Liver (tissue), 9 donors: ENCODE measurements around the gene TMEM178B. TPM values are rescaled to one million over a fixed set of nuclear protein-coding genes. Genes with fewer than 3 reads are reported as not detected.

ENCODE experiments used
- DNase-seq: peaks from one replicate; pipeline ENCODE4 v3.0.0-alpha.2; 2017; ENCODE audit warnings: low spot score
- H3K27ac ChIP-seq, 2 donors: one replicate each; pipeline ENCODE4 v1.7.0; 2013; ENCODE audit warnings: inconsistent platforms in 2 of 2, low read length in 2 of 2, control low read depth in 1 of 2, low read depth in 1 of 2, mild to moderate bottlenecking in 1 of 2
- H3K27me3 ChIP-seq, 4 donors: one replicate each; pipeline versions ENCODE4 v1.6.1 to v1.7.0; 2013; ENCODE audit warnings: low read length in 3 of 4, inconsistent platforms in 1 of 4, mild to moderate bottlenecking in 1 of 4, moderate library complexity in 1 of 4; ENCODE audit not compliant: control insufficient read depth in 4 of 4, insufficient read depth in 4 of 4
- H3K36me3 ChIP-seq, 4 donors: one replicate each; pipeline versions ENCODE4 v1.6.1 to v1.7.0; 2013; ENCODE audit warnings: low read length in 3 of 4, mild to moderate bottlenecking in 3 of 4, low read depth in 1 of 4, moderate library complexity in 1 of 4; ENCODE audit not compliant: control insufficient read depth in 4 of 4, insufficient read depth in 3 of 4
- H3K4me1 ChIP-seq, 4 donors: one replicate each; pipeline versions ENCODE4 v1.6.1 to v1.7.0; 2013; ENCODE audit warnings: low read length in 3 of 4, mild to moderate bottlenecking in 3 of 4, moderate library complexity in 1 of 4; ENCODE audit not compliant: control insufficient read depth in 4 of 4, insufficient read depth in 4 of 4
- H3K4me3 ChIP-seq, 3 donors: one replicate each; pipeline versions ENCODE4 v1.6.1 to v1.7.0; 2013; ENCODE audit warnings: low read length in 3 of 3, control low read depth in 1 of 3, low read depth in 1 of 3, mild to moderate bottlenecking in 1 of 3
- H3K9ac ChIP-seq, 2 donors: one replicate each; pipeline ENCODE4 v1.7.0; 2013; ENCODE audit warnings: low read length in 2 of 2, mild to moderate bottlenecking in 2 of 2, moderate library complexity in 2 of 2, control low read depth in 1 of 2, low read depth in 1 of 2
- H3K9me3 ChIP-seq, 4 donors: one replicate each; pipeline versions ENCODE4 v1.6.1 to v1.7.0; 2013; ENCODE audit warnings: low read length in 3 of 4; ENCODE audit not compliant: control insufficient read depth in 4 of 4
- EGR1 ChIP-seq, 2 donors: IDR thresholded peaks; 2 replicates each; pipeline ENCODE4 v1.6.1; 2016 to 2018; ENCODE audit warnings: antibody characterized with exemption in 2 of 2, low read depth in 2 of 2
- FOXA1 ChIP-seq: IDR thresholded peaks from 2 replicates; pipeline ENCODE4 v1.6.1; 2016; ENCODE audit warnings: antibody characterized with exemption
- FOXA2 ChIP-seq: IDR thresholded peaks from 2 replicates; pipeline ENCODE4 v1.6.1; 2016; ENCODE audit warnings: antibody characterized with exemption
- GABPA ChIP-seq, 2 donors: IDR thresholded peaks in 1 of 2; conservative IDR thresholded peaks in 1 of 2; 2 replicates each; pipeline ENCODE4 v1.6.1; 2016; ENCODE audit warnings: antibody characterized with exemption in 2 of 2, mild to moderate bottlenecking in 1 of 2, moderate library complexity in 1 of 2
- HNF4A ChIP-seq, 2 donors: conservative IDR thresholded peaks; 2 replicates each; pipeline ENCODE4 v1.6.1; 2016; ENCODE audit warnings: antibody characterized with exemption in 2 of 2, mild to moderate bottlenecking in 2 of 2
- HNF4G ChIP-seq: IDR thresholded peaks from 2 replicates; pipeline ENCODE4 v1.6.1; 2016; ENCODE audit warnings: antibody characterized with exemption
- JUND ChIP-seq, 2 donors: IDR thresholded peaks; 2 replicates each; pipeline ENCODE4 v1.6.1; 2016; ENCODE audit warnings: antibody characterized with exemption in 2 of 2
- NR2F2 ChIP-seq: IDR thresholded peaks from 2 replicates; pipeline ENCODE4 v1.6.1; 2016; ENCODE audit warnings: antibody characterized with exemption
- RAD21 ChIP-seq, 2 donors: IDR thresholded peaks; 2 replicates each; pipeline ENCODE4 v1.6.1; 2016; ENCODE audit warnings: antibody characterized with exemption in 2 of 2, mild to moderate bottlenecking in 2 of 2
- RXRA ChIP-seq, 2 donors: IDR thresholded peaks; 2 replicates each; pipeline ENCODE4 v1.6.1; 2017 to 2018; ENCODE audit warnings: antibody characterized with exemption in 2 of 2, mild to moderate bottlenecking in 1 of 2
- SP1 ChIP-seq: IDR thresholded peaks from 2 replicates; pipeline ENCODE4 v1.6.1; 2018; ENCODE audit warnings: antibody characterized with exemption, mild to moderate bottlenecking
- TAF1 ChIP-seq: conservative IDR thresholded peaks from 2 replicates; pipeline ENCODE4 v1.6.1; 2016; ENCODE audit warnings: antibody characterized with exemption, mild to moderate bottlenecking
- YY1 ChIP-seq: IDR thresholded peaks from 2 replicates; pipeline ENCODE4 v1.6.1; 2016; ENCODE audit warnings: antibody characterized with exemption, mild to moderate bottlenecking
- WGBS: extraction: QIAGEN DNeasy Blood & Tissue Kit; methylation state at CpG from one replicate; pipeline ENCODE4 v1.1.7; 2013; 5-methylcytosine and 5-hydroxymethylcytosine counted together
- polyA plus RNA-seq, 2 donors: library from polyadenylated mRNA; stranded (reverse) in 1 of 2; unstranded in 1 of 2; fragments of 200-250 nt in 1 of 2; fragments of >200 nt in 1 of 2; fragmentation: Nextera tagmentation in 1 of 2; extraction: Ambion mirVana in 1 of 2; gene quantifications; one replicate each; pipeline versions ENCODE4 v1.2.1 to v1.2.3, GENCODE V29; 2013 to 2015
- total RNA-seq, 2 donors: library from RNA; depleted of rRNA; stranded (reverse); fragments of >200 nt; gene quantifications; one replicate each; pipeline ENCODE4 v1.2.3, GENCODE V29; 2014
- TF ChIP-seq, protein P1 (sequence below): IDR thresholded peaks from 2 replicates; pipeline ENCODE4 v1.6.1; 2016; ENCODE audit warnings: antibody characterized with exemption
- TF ChIP-seq, protein P2 (sequence below): IDR thresholded peaks from 2 replicates; pipeline ENCODE4 v1.6.1; 2016; ENCODE audit warnings: antibody characterized with exemption, mild to moderate bottlenecking
- TF ChIP-seq, protein P3 (sequence below): fragments of 150-350 bp; IDR thresholded peaks from 2 replicates; pipeline ENCODE4 v1.5.1; 2017; ENCODE audit warnings: improper control_type of control experiment, low read depth, low read length; ENCODE audit not compliant: missing input control
- TF ChIP-seq, protein P4 (sequence below): IDR thresholded peaks from 2 replicates; pipeline ENCODE4 v1.6.1; 2016; ENCODE audit warnings: antibody characterized with exemption
- TF ChIP-seq, protein P5 (sequence below): IDR thresholded peaks from 2 replicates; pipeline ENCODE4 v1.6.1; 2016; ENCODE audit warnings: antibody characterized with exemption
- donor health status: healthy.
- donor health status: healthy.
- donor health status: healthy.
- donor health status: healthy.
- donor health status: healthy.

Gene TMEM178B
- total and polyA plus RNA-seq, 4 donors: under 0.01 to 0.02 (median under 0.01) TPM; not detected in 1

DNA sequence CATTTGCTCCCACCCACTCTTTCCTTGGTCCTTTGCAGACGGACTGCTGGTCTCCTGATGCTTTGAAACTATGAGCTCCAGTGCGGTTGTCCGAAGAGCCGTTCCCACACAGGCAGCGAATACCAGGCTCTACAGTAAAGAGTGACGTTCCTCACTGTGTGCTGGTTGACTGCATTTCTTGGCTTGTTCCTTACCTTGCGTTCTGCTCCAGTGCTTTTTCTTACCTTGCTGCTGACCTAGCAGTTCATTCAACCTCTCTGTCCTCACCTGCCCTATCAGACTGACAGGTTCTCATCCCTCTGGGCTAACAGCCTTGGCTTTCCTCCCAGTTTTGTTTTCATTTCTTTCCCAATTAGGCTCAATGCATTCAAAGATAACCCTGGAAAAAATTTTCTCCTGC, 214.8 kb downstream of the TMEM178B start:
- DNase-seq: no peak
- H3K9me3 ChIP-seq: no peaks in the 10 kb centered on the region
- H3K36me3 ChIP-seq: no peaks in the 10 kb centered on the region
- H3K9ac ChIP-seq: no peak overlapping the region
- peaks cover 0 to 1% (median 0%) of the 10 kb centered on the region in 4 donors for H3K4me1 ChIP-seq
- TF ChIP-seq RXRA (IDR thresholded peaks at IDR 0.05): no peak
- TF ChIP-seq, protein P1, sequence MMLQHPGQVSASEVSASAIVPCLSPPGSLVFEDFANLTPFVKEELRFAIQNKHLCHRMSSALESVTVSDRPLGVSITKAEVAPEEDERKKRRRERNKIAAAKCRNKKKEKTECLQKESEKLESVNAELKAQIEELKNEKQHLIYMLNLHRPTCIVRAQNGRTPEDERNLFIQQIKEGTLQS: no peak
- no peak for TF ChIP-seq TAF1
- no peak for TF ChIP-seq HNF4A (conservative IDR thresholded peaks at IDR 0.05)
- no peak for TF ChIP-seq SP1
- no peak for TF ChIP-seq FOXA2
- TF ChIP-seq, protein P2, sequence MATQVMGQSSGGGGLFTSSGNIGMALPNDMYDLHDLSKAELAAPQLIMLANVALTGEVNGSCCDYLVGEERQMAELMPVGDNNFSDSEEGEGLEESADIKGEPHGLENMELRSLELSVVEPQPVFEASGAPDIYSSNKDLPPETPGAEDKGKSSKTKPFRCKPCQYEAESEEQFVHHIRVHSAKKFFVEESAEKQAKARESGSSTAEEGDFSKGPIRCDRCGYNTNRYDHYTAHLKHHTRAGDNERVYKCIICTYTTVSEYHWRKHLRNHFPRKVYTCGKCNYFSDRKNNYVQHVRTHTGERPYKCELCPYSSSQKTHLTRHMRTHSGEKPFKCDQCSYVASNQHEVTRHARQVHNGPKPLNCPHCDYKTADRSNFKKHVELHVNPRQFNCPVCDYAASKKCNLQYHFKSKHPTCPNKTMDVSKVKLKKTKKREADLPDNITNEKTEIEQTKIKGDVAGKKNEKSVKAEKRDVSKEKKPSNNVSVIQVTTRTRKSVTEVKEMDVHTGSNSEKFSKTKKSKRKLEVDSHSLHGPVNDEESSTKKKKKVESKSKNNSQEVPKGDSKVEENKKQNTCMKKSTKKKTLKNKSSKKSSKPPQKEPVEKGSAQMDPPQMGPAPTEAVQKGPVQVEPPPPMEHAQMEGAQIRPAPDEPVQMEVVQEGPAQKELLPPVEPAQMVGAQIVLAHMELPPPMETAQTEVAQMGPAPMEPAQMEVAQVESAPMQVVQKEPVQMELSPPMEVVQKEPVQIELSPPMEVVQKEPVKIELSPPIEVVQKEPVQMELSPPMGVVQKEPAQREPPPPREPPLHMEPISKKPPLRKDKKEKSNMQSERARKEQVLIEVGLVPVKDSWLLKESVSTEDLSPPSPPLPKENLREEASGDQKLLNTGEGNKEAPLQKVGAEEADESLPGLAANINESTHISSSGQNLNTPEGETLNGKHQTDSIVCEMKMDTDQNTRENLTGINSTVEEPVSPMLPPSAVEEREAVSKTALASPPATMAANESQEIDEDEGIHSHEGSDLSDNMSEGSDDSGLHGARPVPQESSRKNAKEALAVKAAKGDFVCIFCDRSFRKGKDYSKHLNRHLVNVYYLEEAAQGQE: no peak
- TF ChIP-seq EGR1 (IDR thresholded peaks at IDR 0.05; ENCODE audit: low read depth in 2 of 2): no peak
- TF ChIP-seq, protein P3, sequence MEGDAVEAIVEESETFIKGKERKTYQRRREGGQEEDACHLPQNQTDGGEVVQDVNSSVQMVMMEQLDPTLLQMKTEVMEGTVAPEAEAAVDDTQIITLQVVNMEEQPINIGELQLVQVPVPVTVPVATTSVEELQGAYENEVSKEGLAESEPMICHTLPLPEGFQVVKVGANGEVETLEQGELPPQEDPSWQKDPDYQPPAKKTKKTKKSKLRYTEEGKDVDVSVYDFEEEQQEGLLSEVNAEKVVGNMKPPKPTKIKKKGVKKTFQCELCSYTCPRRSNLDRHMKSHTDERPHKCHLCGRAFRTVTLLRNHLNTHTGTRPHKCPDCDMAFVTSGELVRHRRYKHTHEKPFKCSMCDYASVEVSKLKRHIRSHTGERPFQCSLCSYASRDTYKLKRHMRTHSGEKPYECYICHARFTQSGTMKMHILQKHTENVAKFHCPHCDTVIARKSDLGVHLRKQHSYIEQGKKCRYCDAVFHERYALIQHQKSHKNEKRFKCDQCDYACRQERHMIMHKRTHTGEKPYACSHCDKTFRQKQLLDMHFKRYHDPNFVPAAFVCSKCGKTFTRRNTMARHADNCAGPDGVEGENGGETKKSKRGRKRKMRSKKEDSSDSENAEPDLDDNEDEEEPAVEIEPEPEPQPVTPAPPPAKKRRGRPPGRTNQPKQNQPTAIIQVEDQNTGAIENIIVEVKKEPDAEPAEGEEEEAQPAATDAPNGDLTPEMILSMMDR: no peak
- no peak for TF ChIP-seq HNF4G
- TF ChIP-seq YY1: no peak
- no peak for TF ChIP-seq FOXA1
- no peak for TF ChIP-seq NR2F2
- peaks cover 0 to 2% (median under 1%) of the 10 kb centered on the region in 4 donors for H3K27me3 ChIP-seq
- no peak overlapping the region for H3K27ac ChIP-seq
- WGBS: 82% methylated on average over 7 of the region's 7 CpGs
- H3K4me3 ChIP-seq: no peak overlapping the region

DNA sequence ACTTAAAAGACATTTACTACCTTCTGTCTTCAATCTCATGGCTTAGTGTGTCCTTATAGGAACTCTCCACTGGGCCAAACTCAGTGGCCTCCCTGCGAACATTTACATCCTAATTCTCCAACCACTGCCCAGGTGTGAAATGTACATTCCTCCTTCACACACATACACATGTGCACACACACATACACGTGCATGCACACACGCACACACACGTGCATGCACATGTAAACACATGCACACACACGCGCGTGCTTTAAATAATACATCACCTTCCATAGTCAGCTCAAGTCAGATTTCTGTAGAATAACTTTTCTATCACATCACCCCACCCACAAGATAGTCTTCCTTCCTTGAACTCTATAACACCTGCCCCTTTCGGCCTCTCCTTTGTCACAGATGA, 216.5 kb downstream of the TMEM178B start:
- H3K36me3 ChIP-seq: no peaks in the 10 kb centered on the region
- no peaks in the 10 kb centered on the region for H3K4me1 ChIP-seq
- H3K27me3 ChIP-seq: peaks cover 0 to 3% (median under 1%) of the 10 kb centered on the region in 4 donors
- 89% methylated on average over 8 of the region's 8 CpGs for WGBS
- H3K4me3 ChIP-seq: no peak overlapping the region
- DNase-seq: no peak
- no peak overlapping the region for H3K9ac ChIP-seq
- no peaks in the 10 kb centered on the region for H3K9me3 ChIP-seq
- no peak overlapping the region for H3K27ac ChIP-seq
- TF ChIP-seq YY1: no peak
- TF ChIP-seq FOXA2: no peak
- no peak for TF ChIP-seq EGR1 (IDR thresholded peaks at IDR 0.05; ENCODE audit: low read depth in 2 of 2)
- TF ChIP-seq RAD21 (IDR thresholded peaks at IDR 0.05): no peak
- no peak for TF ChIP-seq NR2F2
- TF ChIP-seq, protein P2: no peak
- TF ChIP-seq, protein P4, sequence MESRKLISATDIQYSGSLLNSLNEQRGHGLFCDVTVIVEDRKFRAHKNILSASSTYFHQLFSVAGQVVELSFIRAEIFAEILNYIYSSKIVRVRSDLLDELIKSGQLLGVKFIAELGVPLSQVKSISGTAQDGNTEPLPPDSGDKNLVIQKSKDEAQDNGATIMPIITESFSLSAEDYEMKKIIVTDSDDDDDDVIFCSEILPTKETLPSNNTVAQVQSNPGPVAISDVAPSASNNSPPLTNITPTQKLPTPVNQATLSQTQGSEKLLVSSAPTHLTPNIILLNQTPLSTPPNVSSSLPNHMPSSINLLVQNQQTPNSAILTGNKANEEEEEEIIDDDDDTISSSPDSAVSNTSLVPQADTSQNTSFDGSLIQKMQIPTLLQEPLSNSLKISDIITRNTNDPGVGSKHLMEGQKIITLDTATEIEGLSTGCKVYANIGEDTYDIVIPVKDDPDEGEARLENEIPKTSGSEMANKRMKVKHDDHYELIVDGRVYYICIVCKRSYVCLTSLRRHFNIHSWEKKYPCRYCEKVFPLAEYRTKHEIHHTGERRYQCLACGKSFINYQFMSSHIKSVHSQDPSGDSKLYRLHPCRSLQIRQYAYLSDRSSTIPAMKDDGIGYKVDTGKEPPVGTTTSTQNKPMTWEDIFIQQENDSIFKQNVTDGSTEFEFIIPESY: no peak
- TF ChIP-seq, protein P3: no peak
- no peak for TF ChIP-seq JUND (IDR thresholded peaks at IDR 0.05)
- TF ChIP-seq, protein P5, sequence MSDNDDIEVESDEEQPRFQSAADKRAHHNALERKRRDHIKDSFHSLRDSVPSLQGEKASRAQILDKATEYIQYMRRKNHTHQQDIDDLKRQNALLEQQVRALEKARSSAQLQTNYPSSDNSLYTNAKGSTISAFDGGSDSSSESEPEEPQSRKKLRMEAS: no peak
- TF ChIP-seq, protein P1: no peak
- TF ChIP-seq HNF4A (conservative IDR thresholded peaks at IDR 0.05): no peak
- TF ChIP-seq GABPA (IDR thresholded peaks at IDR 0.05 in 1 of 2, conservative IDR thresholded peaks at IDR 0.05 in 1 of 2): no peak
- no peak for TF ChIP-seq FOXA1
